Ectodermal cell (in vitro differentiated cells): ENCODE data around the gene PREX1.

Source experiments
- H3K27ac ChIP-seq: 2 replicates; pipeline ENCODE4 v1.7.0; 2013; ENCODE audit warnings: mild to moderate bottlenecking, low read depth, low read length; ENCODE audit not compliant: insufficient read depth, poor library complexity, severe bottlenecking
- H3K27me3 ChIP-seq: 2 replicates; pipeline ENCODE4 v1.7.0; 2013; ENCODE audit warnings: mild to moderate bottlenecking, low read length; ENCODE audit not compliant: insufficient read depth, control insufficient read depth, poor library complexity, severe bottlenecking
- H3K36me3 ChIP-seq: one replicate; pipeline ENCODE4 v1.7.0; 2013; ENCODE audit warnings: low read length; ENCODE audit not compliant: control insufficient read depth, insufficient read depth
- H3K4me1 ChIP-seq: one replicate; pipeline ENCODE4 v1.7.0; 2013; ENCODE audit warnings: low read length; ENCODE audit not compliant: control insufficient read depth, insufficient read depth
- H3K4me3 ChIP-seq: 2 replicates; pipeline ENCODE4 v1.7.0; 2013; ENCODE audit warnings: low read depth, low read length, control low read depth; ENCODE audit not compliant: insufficient read depth
- H3K9me3 ChIP-seq: 2 replicates; pipeline ENCODE4 v1.7.0; 2013; ENCODE audit warnings: mild to moderate bottlenecking, low read length, moderate library complexity; ENCODE audit not compliant: control insufficient read depth
- WGBS, 2 experiments: methylation state at CpG; one replicate each; pipeline ENCODE4 v1.1.7; 2013; ENCODE audit warnings: missing lambda C conversion rate in 2 of 2; 5-methylcytosine and 5-hydroxymethylcytosine counted together

PREX1 gene

DNA sequence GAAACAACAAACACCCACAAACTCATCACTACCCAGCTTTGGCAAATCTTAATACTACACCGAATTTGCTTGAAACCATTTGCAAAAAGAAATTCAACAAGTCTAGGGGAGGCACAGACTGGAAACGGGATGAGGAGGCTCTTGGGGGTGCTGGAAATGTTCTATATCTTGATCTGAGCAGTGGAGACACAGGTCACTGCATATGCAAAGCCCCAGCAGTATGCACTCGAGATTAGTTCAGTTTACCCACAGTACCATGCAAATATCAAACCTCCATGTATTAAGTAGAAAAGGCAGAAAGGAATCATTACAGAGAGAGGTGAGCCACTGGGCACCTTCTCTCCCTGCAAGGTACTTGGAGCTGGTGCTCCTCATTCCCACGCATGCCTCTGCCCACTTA, 75.9 kb downstream of the PREX1 start:
- Histone ChIP-seq H3K4me3 (no peak overlapping the region), H3K4me1 (peaks cover 14% of the 10 kb centered on the region), H3K27ac (peak overlapping the region; percentile 12), H3K36me3 (no peaks in the 10 kb centered on the region), H3K9me3 (no peaks in the 10 kb centered on the region), H3K27me3 (peaks cover 52% of the 10 kb centered on the region)
- 66 to 67% methylated on average over 4 of the region's 4 CpGs for WGBS, 2 experiments

DNA sequence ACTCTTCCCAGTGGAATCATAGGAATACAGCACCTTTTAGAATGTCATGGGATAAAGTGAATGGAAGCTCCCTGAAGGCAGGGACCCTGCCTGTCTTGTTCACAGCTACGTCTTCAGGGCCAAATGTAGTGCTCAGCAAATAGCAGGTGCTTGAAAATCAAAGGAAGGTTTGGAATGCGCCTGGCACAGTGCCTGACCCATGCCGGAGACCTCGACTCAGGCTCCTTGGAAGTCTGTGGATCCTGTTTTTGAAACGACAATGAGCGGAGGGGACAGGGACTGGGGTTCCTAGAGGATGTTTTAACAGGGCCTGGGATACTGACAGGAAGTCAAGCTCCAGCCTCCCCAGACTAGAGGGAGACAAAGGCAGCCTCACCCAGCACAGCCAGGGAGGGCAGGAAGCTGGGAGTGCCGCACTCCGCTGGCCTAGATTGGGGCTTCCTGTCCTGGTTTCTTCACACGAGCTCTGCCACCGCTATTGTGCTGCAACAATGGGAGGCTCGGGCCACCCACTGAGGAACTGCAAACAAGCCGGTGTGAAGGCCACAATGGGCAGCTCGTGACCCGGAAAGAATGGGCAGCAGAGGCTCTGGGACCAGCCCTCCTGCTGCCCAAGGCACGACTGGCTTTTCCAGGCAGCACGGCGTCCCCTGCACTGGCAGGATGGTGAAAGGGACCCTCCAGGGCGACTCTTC, 76.7 kb downstream of the PREX1 start:
- Histone ChIP-seq H3K27me3 (peaks cover 52% of the 10 kb centered on the region), H3K36me3 (no peaks in the 10 kb centered on the region), H3K27ac (no peak overlapping the region), H3K4me1 (peaks cover 14% of the 10 kb centered on the region), H3K9me3 (no peaks in the 10 kb centered on the region), H3K4me3 (no peak overlapping the region)
- 22% methylated on average over 18 of the region's 18 CpGs for WGBS, 2 experiments

DNA sequence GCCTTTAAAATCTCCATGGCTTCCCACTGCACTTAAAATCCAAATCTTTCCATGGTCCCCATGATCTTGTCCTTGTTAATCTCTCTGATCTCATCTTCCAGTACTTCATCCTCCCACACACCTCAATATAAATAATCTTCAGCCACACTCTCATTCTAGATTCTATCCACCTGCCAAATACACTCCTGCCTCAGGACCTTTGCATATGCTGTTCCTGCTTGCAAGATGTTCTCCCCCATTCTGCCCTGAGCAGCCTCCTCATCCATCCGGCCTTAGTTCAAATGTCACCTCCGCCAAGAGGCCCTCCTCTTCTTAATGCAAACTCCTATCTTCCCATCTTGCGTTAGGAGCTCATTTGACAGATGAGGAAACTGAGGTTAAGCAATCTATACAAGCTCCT, 77.4 kb downstream of the PREX1 start:
- WGBS, 2 experiments, result 95 to 99% methylated on average over 3 of the region's 3 CpGs
- H3K27ac ChIP-seq, result no peak overlapping the region
- peaks cover 14% of the 10 kb centered on the region for H3K4me1 ChIP-seq
- H3K36me3 ChIP-seq, result no peaks in the 10 kb centered on the region
- no peaks in the 10 kb centered on the region for H3K9me3 ChIP-seq
- H3K27me3 ChIP-seq, result peaks cover 52% of the 10 kb centered on the region
- H3K4me3 ChIP-seq, result no peak overlapping the region

DNA sequence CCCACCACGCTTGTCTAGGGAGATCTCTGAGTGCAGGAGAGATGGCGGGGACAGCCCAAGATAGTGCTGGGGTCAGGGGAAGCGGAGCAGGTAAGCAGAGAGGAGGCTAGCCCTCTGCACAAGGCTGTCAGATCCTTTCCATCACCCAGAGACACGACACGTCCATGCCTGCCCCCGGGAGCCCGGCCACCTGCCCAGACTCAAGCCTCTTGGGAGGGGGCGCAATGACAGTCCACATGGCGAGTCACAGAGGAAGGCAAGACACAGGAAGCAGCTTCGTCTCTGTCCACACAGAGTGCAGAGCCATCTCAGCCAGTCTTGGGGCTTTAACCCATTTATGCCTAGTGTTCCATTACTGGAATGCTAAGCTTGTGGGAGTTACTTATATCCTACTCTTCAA, 78.4 kb downstream of the PREX1 start:
- Histone ChIP-seq H3K4me1 (peaks cover 14% of the 10 kb centered on the region), H3K36me3 (no peaks in the 10 kb centered on the region), H3K27ac (no peak overlapping the region), H3K27me3 (peaks cover 52% of the 10 kb centered on the region), H3K4me3 (no peak overlapping the region), H3K9me3 (no peaks in the 10 kb centered on the region)
- 86 to 89% methylated on average over 10 of the region's 10 CpGs for WGBS, 2 experiments

DNA sequence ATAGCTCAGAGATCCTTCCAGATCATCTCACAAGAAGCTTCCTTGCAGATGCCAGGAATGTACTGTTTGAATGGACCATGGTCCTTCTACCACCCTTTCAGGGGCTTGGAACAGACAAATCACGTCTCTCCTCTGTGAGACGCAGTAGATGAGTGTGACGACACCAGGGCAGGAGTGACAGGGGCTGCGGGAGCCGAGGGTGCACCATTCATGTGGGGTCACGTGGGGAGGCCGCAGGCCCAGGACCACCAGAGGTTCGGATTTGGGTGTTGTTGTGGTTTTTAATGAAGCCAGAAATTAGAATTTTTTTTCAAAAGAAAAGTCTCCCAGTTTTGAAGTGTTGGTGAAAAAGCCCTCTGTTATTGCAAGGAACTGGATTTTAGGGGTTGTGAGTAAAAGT, 79.2 kb downstream of the PREX1 start:
- Histone ChIP-seq H3K4me3 (no peak overlapping the region), H3K27me3 (peaks cover 43% of the 10 kb centered on the region), H3K9me3 (no peaks in the 10 kb centered on the region), H3K4me1 (peaks cover 14% of the 10 kb centered on the region), H3K36me3 (no peaks in the 10 kb centered on the region), H3K27ac (no peak overlapping the region)
- WGBS, 2 experiments, result 95% methylated on average over 8 of the region's 8 CpGs

DNA sequence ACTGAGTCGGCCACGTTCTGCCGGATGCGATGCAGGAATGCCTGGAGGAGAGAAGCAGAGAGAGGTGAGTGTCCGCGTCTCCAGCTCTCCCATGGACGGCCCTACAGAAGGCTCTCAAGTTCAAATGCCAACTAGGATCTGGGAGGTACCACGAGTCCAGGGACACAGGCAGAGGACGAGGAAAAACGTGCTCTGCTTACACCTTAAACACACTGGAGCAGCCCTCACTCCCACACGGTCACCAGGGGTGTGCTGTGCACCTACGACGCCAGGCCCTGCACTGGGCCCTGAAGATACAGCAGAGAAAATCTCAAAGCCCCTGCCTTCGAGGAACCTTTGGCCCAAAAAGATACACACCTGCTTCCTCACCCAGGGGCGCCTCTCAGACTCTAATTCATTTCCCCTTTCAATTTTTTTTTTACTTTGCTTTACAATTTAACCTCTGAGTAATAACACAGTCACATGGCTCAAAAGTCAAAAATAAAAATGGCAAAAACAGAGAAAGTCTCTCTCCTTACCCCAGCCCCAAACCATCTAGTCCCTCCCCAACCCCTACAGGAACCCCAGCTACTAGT, 79.9 kb downstream of the PREX1 start:
- H3K27ac ChIP-seq, result no peak overlapping the region
- 84% methylated on average over 15 of the region's 15 CpGs for WGBS, 2 experiments
- no peak overlapping the region for H3K4me3 ChIP-seq
- peaks cover 36% of the 10 kb centered on the region for H3K27me3 ChIP-seq
- H3K9me3 ChIP-seq, result no peaks in the 10 kb centered on the region
- H3K36me3 ChIP-seq, result no peaks in the 10 kb centered on the region
- peaks cover 14% of the 10 kb centered on the region for H3K4me1 ChIP-seq

DNA sequence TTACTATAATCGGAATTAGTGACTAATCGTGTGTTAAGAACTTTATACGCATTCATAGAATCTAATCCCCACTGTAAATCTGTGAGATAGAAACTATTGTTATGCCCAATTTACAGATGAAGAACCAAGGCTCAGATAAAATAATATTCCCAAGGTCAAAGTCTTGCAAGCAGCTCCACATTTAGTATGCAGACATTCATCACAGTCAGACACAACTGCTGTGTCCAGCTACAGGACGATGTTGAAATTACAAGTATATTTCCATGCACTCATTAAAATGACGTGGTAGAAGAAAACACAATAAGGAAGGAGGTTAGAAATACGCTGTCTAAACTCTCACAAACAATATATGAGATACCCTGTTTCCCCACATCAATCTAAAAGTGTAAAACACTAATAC, 82.5 kb downstream of the PREX1 start:
- Histone ChIP-seq H3K4me3 (no peak overlapping the region), H3K4me1 (peaks cover 3% of the 10 kb centered on the region), H3K27ac (no peak overlapping the region), H3K27me3 (peaks cover 18% of the 10 kb centered on the region), H3K36me3 (no peaks in the 10 kb centered on the region), H3K9me3 (no peaks in the 10 kb centered on the region)
- 94 to 98% methylated on average over 3 to 6 of the region's 6 CpGs for WGBS, 2 experiments

DNA sequence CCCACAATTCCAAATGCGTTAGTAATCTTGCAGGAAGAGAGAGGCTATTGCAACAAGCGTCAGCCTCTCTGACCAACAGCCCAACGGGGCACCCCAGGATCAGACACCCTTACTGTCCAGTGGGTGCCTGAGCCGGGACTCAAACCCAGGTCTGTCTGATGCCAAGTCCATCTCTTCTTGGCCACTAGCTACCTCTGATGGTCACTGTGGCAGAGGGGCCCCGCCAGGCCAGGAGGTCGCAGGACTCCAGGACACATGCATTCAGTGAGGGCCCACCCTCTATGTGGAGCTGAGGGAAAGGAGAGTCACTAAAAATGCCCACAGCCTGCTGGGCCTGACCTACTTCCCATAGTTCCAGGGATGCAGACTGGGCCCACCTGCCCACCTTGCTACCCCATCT, 83.3 kb downstream of the PREX1 start:
- no peaks in the 10 kb centered on the region for H3K36me3 ChIP-seq
- 96 to 98% methylated on average over 6 of the region's 6 CpGs for WGBS, 2 experiments
- no peak overlapping the region for H3K27ac ChIP-seq
- no peaks in the 10 kb centered on the region for H3K9me3 ChIP-seq
- H3K27me3 ChIP-seq, result peaks cover 10% of the 10 kb centered on the region
- H3K4me1 ChIP-seq, result peaks cover 3% of the 10 kb centered on the region
- H3K4me3 ChIP-seq, result no peak overlapping the region

DNA sequence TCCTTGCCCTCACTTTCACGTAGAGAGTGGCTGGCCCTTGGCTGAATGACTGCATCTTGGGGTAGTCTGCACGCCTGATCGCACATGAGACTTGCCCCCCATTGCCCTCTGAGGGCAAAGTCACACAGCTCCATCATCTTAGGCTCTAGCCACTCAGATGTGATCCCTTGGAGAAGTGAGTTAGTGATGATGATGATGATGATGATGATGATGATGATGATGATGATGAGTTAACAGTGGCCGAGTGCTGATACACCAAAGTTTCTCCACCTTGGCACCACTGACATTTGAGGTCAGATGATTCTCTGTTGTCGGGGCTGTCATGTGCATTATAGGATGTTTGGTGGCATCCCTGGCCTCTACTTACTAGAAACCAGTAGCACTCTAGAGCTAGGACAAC, 84.0 kb downstream of the PREX1 start:
- H3K36me3 ChIP-seq, result no peaks in the 10 kb centered on the region
- WGBS, 2 experiments, result 95 to 96% methylated on average over 5 of the region's 5 CpGs

DNA sequence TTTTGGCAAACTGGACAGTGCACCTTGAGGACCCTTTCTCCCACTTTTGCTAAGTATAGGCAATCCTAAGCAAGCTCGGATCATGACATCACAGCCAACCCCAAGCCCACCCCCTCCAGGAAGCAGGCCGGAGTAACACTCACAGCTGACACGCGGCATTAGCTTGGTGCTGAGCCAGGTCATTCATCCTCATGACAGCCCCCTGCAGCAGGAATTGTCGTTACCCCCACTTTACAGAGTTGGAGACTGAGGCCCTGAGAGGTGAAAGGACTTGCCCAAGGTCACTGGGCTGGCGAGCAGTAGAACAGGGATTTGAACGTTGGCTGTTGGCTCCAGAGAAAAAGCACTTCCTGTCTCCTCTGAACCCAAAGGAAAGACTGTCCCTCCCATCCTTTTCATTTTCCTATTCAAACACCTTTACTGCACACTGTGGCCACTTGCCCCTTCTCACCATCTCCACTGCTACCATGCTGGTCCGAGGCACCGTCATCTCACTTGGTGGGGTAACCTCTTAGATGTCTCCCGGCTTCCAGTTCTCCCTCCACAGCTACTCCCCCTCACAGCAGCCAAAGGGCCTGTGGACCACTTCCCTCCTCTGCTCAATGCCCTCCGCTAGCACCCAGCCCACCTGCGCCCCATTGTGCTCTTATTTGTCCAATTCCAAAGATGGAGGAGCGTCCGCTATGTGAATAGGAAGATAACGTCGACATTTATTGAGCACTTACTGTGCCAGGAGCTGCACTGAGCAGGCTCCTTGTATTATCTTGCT, 84.7 kb downstream of the PREX1 start:
- Histone ChIP-seq H3K27me3 (no peaks in the 10 kb centered on the region), H3K4me3 (no peak overlapping the region), H3K27ac (no peak overlapping the region), H3K36me3 (no peaks in the 10 kb centered on the region), H3K9me3 (no peaks in the 10 kb centered on the region), H3K4me1 (peaks cover 13% of the 10 kb centered on the region)
- WGBS, 2 experiments, result 94 to 95% methylated on average over 16 of the region's 16 CpGs

More for the DNA sequence above, 84.0 kb downstream of the PREX1 start:
- H3K4me1 ChIP-seq, result peaks cover 6% of the 10 kb centered on the region
- no peak overlapping the region for H3K27ac ChIP-seq
- peaks cover 3% of the 10 kb centered on the region for H3K27me3 ChIP-seq
- H3K9me3 ChIP-seq, result no peaks in the 10 kb centered on the region
- no peak overlapping the region for H3K4me3 ChIP-seq
